Measurements from ENCODE around the gene DIO2.

The DIO2 gene

GRCh38 chr14:80211153-80212022 is at the start of gene DIO2:
TSS of gene DIO2 (minus strand) at chr14:80211504. CDS start at chr14:80211472, 32 bp downstream.
- Mint-ChIP-seq H3K27ac (no peak within 1 kb of the TSS), H3K4me3 (no peak within 1 kb of the TSS), H3K4me1 (ENCODE audit: low read depth) (no peaks in the 10 kb centered on the region), H3K9me3 (ENCODE audit: low read depth) (no peaks in the 10 kb centered on the region), H3K36me3 (no peaks in the 10 kb centered on the region), H3K27me3 (no peaks in the 10 kb centered on the region)

GRCh38 chr14:80260645-80261044 is 49.3 kb upstream of the DIO2 start:
- H3K36me3 Mint-ChIP-seq, result no peaks in the 10 kb centered on the region
- H3K27ac Mint-ChIP-seq, result no peak overlapping the region
- H3K9me3 Mint-ChIP-seq (ENCODE audit: low read depth), result peaks cover 15% of the 10 kb centered on the region
- H3K4me1 Mint-ChIP-seq (ENCODE audit: low read depth), result no peaks in the 10 kb centered on the region
- H3K4me3 Mint-ChIP-seq, result no peak overlapping the region
- no peaks in the 10 kb centered on the region for H3K27me3 Mint-ChIP-seq

GRCh38 chr14:80239631-80240030 is 28.3 kb upstream of the DIO2 start:
- no peaks in the 10 kb centered on the region for H3K4me1 Mint-ChIP-seq (ENCODE audit: low read depth)
- H3K27me3 Mint-ChIP-seq, result no peaks in the 10 kb centered on the region
- H3K4me3 Mint-ChIP-seq, result no peak overlapping the region
- H3K36me3 Mint-ChIP-seq, result peaks cover 3% of the 10 kb centered on the region
- no peak overlapping the region for H3K27ac Mint-ChIP-seq
- peaks cover 33% of the 10 kb centered on the region for H3K9me3 Mint-ChIP-seq (ENCODE audit: low read depth)

GRCh38 chr14:80237143-80237542 is 25.8 kb upstream of the DIO2 start:
- no peaks in the 10 kb centered on the region for H3K27me3 Mint-ChIP-seq
- H3K4me1 Mint-ChIP-seq (ENCODE audit: low read depth), result no peaks in the 10 kb centered on the region
- no peak overlapping the region for H3K27ac Mint-ChIP-seq
- H3K36me3 Mint-ChIP-seq, result peaks cover 3% of the 10 kb centered on the region
- H3K9me3 Mint-ChIP-seq (ENCODE audit: low read depth), result peaks cover 32% of the 10 kb centered on the region
- H3K4me3 Mint-ChIP-seq, result no peak overlapping the region

- Mint-ChIP-seq H3K27me3 (no peaks in the 10 kb centered on the region), H3K4me1 (ENCODE audit: low read depth) (no peaks in the 10 kb centered on the region), H3K4me3 (no peak overlapping the region), H3K27ac (no peak overlapping the region), H3K36me3 (peaks cover 3% of the 10 kb centered on the region), H3K9me3 (ENCODE audit: low read depth) (peaks cover 29% of the 10 kb centered on the region)
Observed at GRCh38 chr14:80233470-80234089, 22.3 kb upstream of the DIO2 start.

- Mint-ChIP-seq H3K36me3 (no peaks in the 10 kb centered on the region), H3K27ac (no peak overlapping the region), H3K27me3 (no peaks in the 10 kb centered on the region), H3K4me3 (no peak overlapping the region), H3K4me1 (ENCODE audit: low read depth) (no peaks in the 10 kb centered on the region), H3K9me3 (ENCODE audit: low read depth) (peaks cover 17% of the 10 kb centered on the region)
Observed at GRCh38 chr14:80231702-80232101, 20.4 kb upstream of the DIO2 start.

GRCh38 chr14:80223696-80224465 is 12.6 kb upstream of the DIO2 start:
- H3K4me3 Mint-ChIP-seq, result no peak overlapping the region
- H3K27me3 Mint-ChIP-seq, result no peaks in the 10 kb centered on the region
- no peaks in the 10 kb centered on the region for H3K36me3 Mint-ChIP-seq
- H3K27ac Mint-ChIP-seq, result no peak overlapping the region
- peaks cover 4% of the 10 kb centered on the region for H3K9me3 Mint-ChIP-seq (ENCODE audit: low read depth)
- H3K4me1 Mint-ChIP-seq (ENCODE audit: low read depth), result no peaks in the 10 kb centered on the region

- H3K4me1 Mint-ChIP-seq (ENCODE audit: low read depth), result no peaks in the 10 kb centered on the region
- H3K27ac Mint-ChIP-seq, result no peak overlapping the region
- no peaks in the 10 kb centered on the region for H3K36me3 Mint-ChIP-seq
- no peak overlapping the region for H3K4me3 Mint-ChIP-seq
- H3K27me3 Mint-ChIP-seq, result no peaks in the 10 kb centered on the region
- H3K9me3 Mint-ChIP-seq (ENCODE audit: low read depth), result no peaks in the 10 kb centered on the region
Observed at GRCh38 chr14:80216818-80217217, 5.5 kb upstream of the DIO2 start.

- Mint-ChIP-seq H3K27me3 (no peaks in the 10 kb centered on the region), H3K9me3 (ENCODE audit: low read depth) (no peaks in the 10 kb centered on the region), H3K36me3 (no peaks in the 10 kb centered on the region), H3K27ac (no peak overlapping the region), H3K4me1 (ENCODE audit: low read depth) (no peaks in the 10 kb centered on the region), H3K4me3 (no peak overlapping the region)
Observed at GRCh38 chr14:80215756-80216581, 4.7 kb upstream of the DIO2 start.

GRCh38 chr14:80215081-80215480 is 3.8 kb upstream of the DIO2 start:
- Mint-ChIP-seq H3K9me3 (ENCODE audit: low read depth) (no peaks in the 10 kb centered on the region), H3K4me3 (no peak overlapping the region), H3K36me3 (no peaks in the 10 kb centered on the region), H3K27ac (no peak overlapping the region), H3K27me3 (no peaks in the 10 kb centered on the region), H3K4me1 (ENCODE audit: low read depth) (no peaks in the 10 kb centered on the region)

GRCh38 chr14:80213602-80214001 is 2.3 kb upstream of the DIO2 start:
- no peak overlapping the region for H3K4me3 Mint-ChIP-seq
- no peaks in the 10 kb centered on the region for H3K27me3 Mint-ChIP-seq
- H3K4me1 Mint-ChIP-seq (ENCODE audit: low read depth), result no peaks in the 10 kb centered on the region
- H3K36me3 Mint-ChIP-seq, result no peaks in the 10 kb centered on the region
- no peak overlapping the region for H3K27ac Mint-ChIP-seq
- H3K9me3 Mint-ChIP-seq (ENCODE audit: low read depth), result no peaks in the 10 kb centered on the region

GRCh38 chr14:80212023-80212397 is 706 bp upstream of the DIO2 start:
- Mint-ChIP-seq H3K27ac (no peak overlapping the region), H3K4me3 (no peak overlapping the region), H3K36me3 (no peaks in the 10 kb centered on the region), H3K27me3 (no peaks in the 10 kb centered on the region), H3K4me1 (ENCODE audit: low read depth) (no peaks in the 10 kb centered on the region), H3K9me3 (ENCODE audit: low read depth) (no peaks in the 10 kb centered on the region)

- Mint-ChIP-seq H3K27me3 (no peaks in the 10 kb centered on the region), H3K36me3 (no peaks in the 10 kb centered on the region), H3K9me3 (ENCODE audit: low read depth) (no peaks in the 10 kb centered on the region), H3K27ac (no peak overlapping the region), H3K4me3 (no peak overlapping the region), H3K4me1 (ENCODE audit: low read depth) (no peaks in the 10 kb centered on the region)
Observed at GRCh38 chr14:80208461-80208860, 2.8 kb downstream of the DIO2 start.

GRCh38 chr14:80206351-80207080 is 4.8 kb downstream of the DIO2 start:
- Mint-ChIP-seq H3K4me1 (ENCODE audit: low read depth) (no peaks in the 10 kb centered on the region), H3K4me3 (no peak overlapping the region), H3K36me3 (no peaks in the 10 kb centered on the region), H3K9me3 (ENCODE audit: low read depth) (no peaks in the 10 kb centered on the region), H3K27me3 (no peaks in the 10 kb centered on the region), H3K27ac (no peak overlapping the region)

Data from activated naive CD8-positive, alpha-beta T cell (primary cell).